ELF-1 (cell line): ENCODE measurements around the gene USP16.

Experiments
- DNase-seq: peaks from one replicate; pipeline ENCODE4 v3.0.0-alpha.2; 2016; ENCODE audit warnings: low read depth, low spot score

The USP16 gene

GRCh38 chr21:29033301-29033700 is 8.8 kb downstream of the USP16 start:
- no peak for DNase-seq

DNA sequence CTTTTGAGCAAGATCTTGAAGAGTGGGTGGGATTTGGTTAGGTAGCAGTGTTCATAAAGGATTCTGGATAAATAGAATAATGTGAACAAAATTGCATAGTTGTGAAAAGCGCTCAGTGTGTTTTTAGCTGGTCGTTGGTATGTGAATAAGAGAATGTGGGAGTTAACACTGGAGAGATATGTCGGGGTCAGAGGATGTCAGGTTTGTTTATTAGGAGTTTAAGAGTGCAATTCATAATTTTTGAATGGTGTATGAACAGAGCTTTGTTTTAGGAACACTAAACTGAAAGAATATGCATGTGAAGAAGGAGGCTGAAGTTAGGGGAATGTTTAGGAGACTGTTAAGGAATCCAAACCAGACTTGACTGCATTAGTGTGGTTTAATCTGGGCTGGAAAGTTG is 9.4 kb downstream of the USP16 start:
- no peak for DNase-seq

- no peak for DNase-seq
Observed at GRCh38 chr21:29034678-29035077, 10.2 kb downstream of the USP16 start.

- no peak for DNase-seq
Observed at GRCh38 chr21:29052224-29052623, 27.8 kb downstream of the USP16 start.

DNA sequence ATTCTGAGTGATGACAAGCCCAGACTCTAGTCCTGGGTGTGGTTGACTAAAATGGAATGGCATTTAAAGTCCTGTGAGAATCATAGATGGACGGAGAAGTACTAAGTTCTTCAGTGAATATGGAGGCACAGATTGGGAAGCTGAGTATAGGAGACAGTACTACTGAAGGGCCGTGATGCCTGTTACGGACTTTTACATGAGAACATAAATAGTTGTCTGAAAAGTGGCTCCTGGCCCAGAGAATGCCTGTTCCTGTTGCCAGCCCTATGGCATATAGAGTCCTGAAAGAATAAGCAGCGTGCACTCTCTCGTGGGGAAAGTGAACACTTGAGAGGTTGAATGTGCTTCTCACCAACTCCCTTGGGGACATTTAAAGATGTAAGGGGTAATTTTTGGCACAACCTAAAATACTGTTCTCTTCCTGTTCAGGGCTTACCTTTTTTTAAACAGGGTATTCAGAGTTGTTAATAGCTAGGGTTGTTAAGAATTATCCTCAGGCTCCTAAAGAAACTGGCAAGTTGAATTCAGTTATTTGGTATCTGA is 28.6 kb downstream of the USP16 start:
- no peak for DNase-seq

- DNase-seq = no peak
Observed at GRCh38 chr21:29053656-29054055, 29.2 kb downstream of the USP16 start.

DNA sequence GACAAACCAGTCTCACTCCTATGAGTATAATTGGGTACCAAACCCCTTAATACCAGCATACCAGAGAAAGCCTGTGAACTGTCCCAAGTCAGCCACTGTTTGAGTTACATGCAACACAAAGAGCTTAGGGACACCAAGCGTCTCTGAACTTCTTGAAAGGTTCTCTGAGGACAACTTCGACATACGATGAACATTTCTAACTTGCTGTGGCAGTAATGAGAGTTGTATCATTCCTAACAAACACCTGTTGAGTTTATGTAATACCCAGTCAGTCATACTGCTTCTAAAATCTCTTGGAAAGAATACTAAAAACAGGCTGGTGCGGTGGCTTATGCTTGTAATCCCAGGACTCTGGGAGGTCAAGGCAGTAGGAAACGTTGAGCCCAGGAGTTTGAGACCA is 30.6 kb downstream of the USP16 start:
- DNase-seq = no peak

DNA sequence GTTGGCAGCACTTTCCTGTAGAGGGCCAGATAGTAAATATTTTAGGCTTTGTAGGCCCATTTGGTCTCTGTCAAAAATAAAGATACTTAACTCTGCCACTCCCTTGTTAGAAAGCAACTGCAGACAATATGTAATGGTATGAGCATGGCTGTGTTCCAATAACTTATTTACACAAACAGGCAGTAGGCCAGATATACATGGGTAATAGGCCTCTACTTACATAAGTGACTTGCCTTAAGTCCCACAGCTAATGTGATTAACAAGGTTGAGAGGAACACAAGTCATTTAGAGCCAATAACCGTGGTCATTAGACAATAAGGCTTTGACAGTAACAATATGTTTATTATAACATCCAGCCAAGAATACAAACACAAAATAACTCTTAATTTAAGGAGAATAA is 31.5 kb downstream of the USP16 start:
- no peak for DNase-seq

- DNase-seq = no peak
Observed at GRCh38 chr21:29056538-29057050, 32.1 kb downstream of the USP16 start.

- DNase-seq = no peak
Observed at GRCh38 chr21:29064850-29065481, 40.5 kb downstream of the USP16 start.

DNA sequence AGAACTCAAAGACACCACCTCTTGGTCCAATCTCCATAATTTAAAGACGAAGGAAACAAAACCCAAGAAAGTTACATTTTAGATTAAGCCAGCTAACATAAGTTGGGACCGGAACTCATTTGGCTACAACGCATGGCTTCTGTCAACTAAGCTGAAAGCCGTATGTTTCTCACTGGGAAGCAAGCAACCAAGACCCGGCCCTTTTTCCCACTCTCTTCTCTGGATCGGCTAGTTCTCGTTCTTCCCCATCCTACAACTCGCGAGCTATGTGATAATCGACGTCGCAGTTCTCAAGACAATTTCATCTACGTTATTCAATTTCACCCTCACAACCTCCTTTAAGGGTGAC is 48.4 kb downstream of the USP16 start:
- peak; percentile 47 for DNase-seq

DNA sequence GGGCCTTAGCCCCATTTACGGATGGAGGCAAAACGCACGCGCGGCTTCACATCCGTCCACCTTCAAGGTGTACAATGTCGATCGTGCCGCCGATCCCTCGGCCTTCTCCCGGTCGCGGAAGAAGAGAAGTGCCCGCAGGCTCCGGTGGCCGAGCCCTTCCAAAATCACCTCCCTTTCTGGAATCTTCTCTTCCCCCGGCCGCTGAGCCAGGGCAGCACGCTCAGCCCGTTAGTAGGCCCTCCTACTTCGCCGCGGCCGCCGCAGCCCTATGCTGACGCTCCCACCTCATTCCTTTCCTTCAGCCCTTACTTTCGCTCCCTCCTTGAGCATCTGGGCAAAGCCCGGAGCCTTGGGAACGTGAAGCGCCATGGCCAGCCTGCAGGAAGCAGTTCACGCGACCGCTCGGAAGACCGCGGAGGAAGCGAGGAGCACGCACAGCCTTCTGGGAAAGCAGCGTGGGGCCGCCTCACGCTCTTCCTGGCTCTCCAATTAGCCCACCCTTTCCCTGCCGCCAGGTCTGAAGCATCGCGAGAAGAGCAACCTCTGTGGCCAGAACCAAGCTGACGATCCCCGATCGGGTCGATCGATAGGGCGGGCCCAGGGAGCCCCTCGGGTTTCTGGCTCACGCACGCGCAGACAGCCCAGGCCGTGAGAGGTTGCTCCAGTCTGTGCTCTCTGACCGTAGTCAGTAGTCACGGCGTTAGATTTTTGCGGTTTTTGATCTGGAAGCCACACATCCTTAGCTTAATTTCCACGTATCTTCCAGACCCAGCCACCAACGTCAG is 48.9 kb downstream of the USP16 start, which contains the start of gene CCT8:
TSS of gene CCT8 (minus strand) at position 427 of the 785 bp plus-strand sequence. CDS start at position 369, 58 bp downstream.
- peak; percentile 99 for DNase-seq

- DNase-seq = no peak
Observed at GRCh38 chr21:29074007-29074376, 49.5 kb downstream of the USP16 start.

GRCh38 chr21:29074783-29075182 is 50.3 kb downstream of the USP16 start:
- no peak for DNase-seq

- DNase-seq = no peak
Observed at GRCh38 chr21:29075706-29076466, 51.4 kb downstream of the USP16 start.

- DNase-seq = peak; percentile 38
Observed at GRCh38 chr21:29076731-29077640, 52.5 kb downstream of the USP16 start.

- DNase-seq = no peak
Observed at GRCh38 chr21:29077651-29078090, 53.2 kb downstream of the USP16 start.

DNA sequence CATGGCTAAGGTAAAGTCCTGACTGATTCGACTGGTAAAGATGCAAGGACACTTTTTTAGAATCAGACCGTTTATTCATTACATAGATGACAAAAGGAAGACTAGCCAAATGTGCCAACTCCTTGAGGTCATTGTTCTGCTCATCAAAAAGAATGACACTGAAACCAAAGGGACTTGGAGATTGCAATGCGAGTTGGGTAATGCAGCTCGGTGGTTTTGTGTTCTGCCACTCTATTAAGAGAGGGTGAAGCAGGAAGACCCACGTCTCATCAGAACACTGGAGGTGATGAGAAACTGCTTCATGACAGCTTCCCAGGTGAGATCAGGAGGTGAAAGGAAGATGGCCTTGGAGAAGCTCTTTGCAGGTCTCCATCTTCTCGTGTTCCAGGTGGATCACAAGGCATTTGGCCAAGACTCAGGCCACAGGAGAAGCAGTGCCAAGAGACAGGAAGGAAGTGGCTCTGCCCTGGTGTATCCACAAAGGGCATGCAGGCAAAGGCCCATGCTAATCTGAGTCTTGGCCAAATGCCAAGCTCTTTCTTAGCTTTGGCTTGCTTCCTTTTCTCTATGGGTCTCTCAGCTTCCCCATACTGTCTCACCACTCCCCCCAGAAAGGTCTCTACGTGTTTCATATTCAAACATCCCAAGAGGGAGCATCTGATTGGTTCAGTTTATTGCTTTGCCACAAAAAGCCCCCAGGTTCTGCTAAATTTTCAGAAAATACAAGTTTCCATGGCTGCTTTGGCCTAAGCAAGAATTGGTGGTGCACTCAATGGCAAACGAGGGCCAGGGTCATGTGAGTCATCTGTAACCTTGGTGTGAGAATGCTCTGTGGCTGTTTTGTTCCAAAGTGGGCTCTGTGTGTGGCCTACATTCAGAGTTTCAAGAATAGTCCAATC is 54.6 kb downstream of the USP16 start:
- no peak for DNase-seq

DNA sequence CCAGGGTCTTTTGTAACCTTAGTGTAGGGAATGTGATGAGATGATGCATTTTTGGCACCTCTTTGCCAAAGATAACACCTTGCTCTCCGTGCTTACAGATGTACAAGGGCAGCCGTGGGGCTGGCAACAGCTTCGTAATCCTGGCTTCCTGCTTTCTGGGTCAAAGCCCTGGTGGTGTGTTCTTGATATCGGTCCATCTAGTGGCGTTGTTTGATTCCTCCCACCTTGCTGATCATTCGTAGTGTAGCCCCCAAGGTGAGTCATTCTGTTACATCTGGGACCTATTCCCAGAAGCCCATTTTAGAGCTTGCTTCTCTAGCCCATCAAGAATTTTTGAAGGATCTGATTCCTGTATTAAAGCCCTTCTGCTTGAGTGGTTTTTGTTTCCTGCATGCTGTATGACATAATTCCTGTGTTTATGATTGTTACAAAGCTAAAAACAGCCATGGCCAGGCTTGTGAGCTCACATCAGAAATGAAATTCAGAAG is 56.0 kb downstream of the USP16 start:
- no peak for DNase-seq
